K562 (cell line): ENCODE measurements around the gene OVCH2. TPM values are rescaled to one million over a fixed set of nuclear protein-coding genes. Genes with fewer than 3 reads are reported as not detected.

Experiments
- E2F3 ChIP-seq: fragments of 250-450 bp; sonication (Bioruptor Pico); IDR thresholded peaks from 2 replicates; pipeline ENCODE4 v1.4.0; 2020; ENCODE audit warnings: mild to moderate bottlenecking
- JUND ChIP-seq, 2 experiments: IDR thresholded peaks; 2 replicates in 1 of 2; 3 replicates in 1 of 2; pipeline ENCODE4 v1.6.1; 2011; ENCODE audit warnings: borderline replicate concordance in 2 of 2, low read depth in 2 of 2, low read length in 2 of 2, improper control_type of control experiment in 1 of 2, missing biosample characterization in 1 of 2, missing genetic modification characterization in 1 of 2, missing genetic modification reagents in 1 of 2
- NR3C1 ChIP-seq: sonication (generic); formaldehyde crosslinking; IDR thresholded peaks from 2 replicates; pipeline ENCODE4 v1.8.1; 2022; ENCODE audit warnings: missing genetic modification reagents
- RAD21 ChIP-seq, 2 experiments: fragments of 250-450 bp in 1 of 2; fragments of 450-650 bp in 1 of 2; sonication (Bioruptor Pico) in 1 of 2; formaldehyde crosslinking in 1 of 2; IDR thresholded peaks in 1 of 2; conservative IDR thresholded peaks in 1 of 2; 2 replicates each; pipeline versions ENCODE4 v1.4.0 to v1.8.0; 2020 to 2022; ENCODE audit warnings: mild to moderate bottlenecking in 2 of 2, moderate library complexity in 1 of 2
- RB1 ChIP-seq: fragments of 450-650 bp; IDR thresholded peaks from 2 replicates; pipeline ENCODE4 v1.6.1; 2017; ENCODE audit warnings: low read depth, mild to moderate bottlenecking
- SUPT5H ChIP-seq: fragments of 450-650 bp; IDR thresholded peaks from 2 replicates; pipeline ENCODE4 v1.6.1; 2016
- ZC3H8 ChIP-seq: fragments of 450-650 bp; IDR thresholded peaks from 2 replicates; pipeline ENCODE4 v1.6.1; 2017
- ZNF431 ChIP-seq: sonication (generic); formaldehyde crosslinking; IDR thresholded peaks from 2 replicates; pipeline ENCODE4 v1.8.0; 2022; ENCODE audit warnings: mild to moderate bottlenecking, missing genetic modification reagents
- polyA plus RNA-seq, 8 experiments: library from polyadenylated mRNA; depleted of rRNA in 4 of 8; stranded (reverse) in 5 of 8; unstranded in 3 of 8; fragments of >200 nt; fragmentation: Nextera tagmentation in 2 of 8; fragmentation: Illumina TruSeq in 1 of 8; extraction: Ambion mirVana in 2 of 8; extraction: Trizol in 1 of 8; gene quantifications; 2 replicates each; pipeline versions ENCODE4 v1.2.1 to v1.2.3, GENCODE V29; 2011 to 2014; ENCODE audit warnings: inconsistent platforms in 1 of 8, missing spikeins in 1 of 8
- total RNA-seq, 7 experiments: library from RNA; depleted of rRNA in 6 of 7; stranded (reverse); fragments of >200 nt in 6 of 7; fragmentation: Illumina TruSeq in 2 of 7; extraction: Trizol in 2 of 7; gene quantifications; 2 replicates each; pipeline versions ENCODE4 v1.2.1 to v1.2.3, GENCODE V29; 2011 to 2021; ENCODE audit warnings: low replicate concordance in 1 of 7
- TF ChIP-seq, protein P1 (sequence below), 2 experiments: fragments of 450-650 bp; formaldehyde crosslinking in 1 of 2; IDR thresholded peaks; 2 replicates each; pipeline versions ENCODE4 v1.4.0 to v1.6.1; 2014 to 2020; ENCODE audit warnings: mild to moderate bottlenecking in 2 of 2, borderline replicate concordance in 1 of 2, low read depth in 1 of 2
- TF ChIP-seq, protein P2 (sequence below): fragments of 250-450 bp; sonication (Bioruptor Pico); IDR thresholded peaks from 2 replicates; pipeline ENCODE4 v1.8.0; 2021; ENCODE audit warnings: borderline replicate concordance, mild to moderate bottlenecking, moderate library complexity; ENCODE audit not compliant: poor library complexity, severe bottlenecking

The OVCH2 gene
- total and polyA plus RNA-seq, 9 of the 15 experiments (the other 6 are each of a cell fraction or from before 2014, with no cell fraction given) = not detected

DNA sequence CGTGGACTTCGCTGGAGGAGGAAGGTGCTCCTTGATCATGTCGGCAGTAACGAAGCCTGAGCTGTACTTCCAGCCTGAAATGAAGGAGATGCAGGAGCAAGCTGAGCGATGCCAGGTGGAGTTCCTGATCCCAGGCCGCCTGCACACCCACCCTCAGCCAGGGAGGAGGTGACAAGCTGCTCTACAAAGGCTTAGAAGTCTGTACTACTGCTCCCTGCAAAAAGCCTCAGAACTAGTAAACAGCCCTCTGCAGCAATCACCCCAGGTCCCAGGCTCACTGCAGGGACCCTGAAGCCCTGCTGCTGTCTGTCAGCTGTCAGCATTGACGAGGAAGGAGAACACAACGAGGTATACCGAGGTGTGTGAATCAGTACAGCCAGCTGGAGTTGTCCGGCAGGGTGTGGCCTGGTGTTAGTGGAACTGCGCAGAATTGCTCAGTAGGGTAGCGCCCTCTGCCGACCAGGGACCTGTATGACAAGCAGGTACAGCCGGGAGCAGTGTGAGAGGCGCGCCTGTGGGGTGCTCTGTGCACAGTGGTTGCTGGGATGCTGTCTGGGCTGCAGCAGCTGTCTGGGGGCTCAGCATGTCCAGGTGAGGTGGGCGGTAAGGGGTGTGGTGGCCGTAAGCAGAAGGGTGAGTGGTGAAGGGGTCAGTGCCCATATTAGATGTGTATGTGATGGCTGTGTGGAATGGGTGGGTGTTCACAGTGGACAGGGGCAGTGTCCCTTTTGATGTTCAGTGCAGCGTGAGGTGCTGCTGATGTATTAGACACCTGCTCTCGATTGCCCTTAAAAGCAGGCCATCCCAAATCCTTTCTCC is 40.6 kb downstream of the OVCH2 start (continued):
- TF ChIP-seq ZNF431 (CRISPR knock-in tag) (no peak), RB1 (peak; percentile 68; the same call in 1 of the 2 replicates), RAD21 (CRISPR knock-in tag; conservative IDR thresholded peaks at IDR 0.05 in 1 of 2, IDR thresholded peaks at IDR 0.05 in 1 of 2) (peak; percentile 78), JUND (IDR thresholded peaks at IDR 0.05; ENCODE audit: borderline replicate concordance, low read depth, low read length) (0 out of 2 replicates have a peak, but pooled peaks have one; percentile 24), JUND (tag; IDR thresholded peaks at IDR 0.05; ENCODE audit: borderline replicate concordance, low read depth, low read length) (no peak; the same call in 2 of the 3 replicates), NR3C1 (CRISPR knock-in tag) (no peak), ZC3H8 (no peak), E2F3 (no peak), SUPT5H (no peak)
- TF ChIP-seq, protein P1, sequence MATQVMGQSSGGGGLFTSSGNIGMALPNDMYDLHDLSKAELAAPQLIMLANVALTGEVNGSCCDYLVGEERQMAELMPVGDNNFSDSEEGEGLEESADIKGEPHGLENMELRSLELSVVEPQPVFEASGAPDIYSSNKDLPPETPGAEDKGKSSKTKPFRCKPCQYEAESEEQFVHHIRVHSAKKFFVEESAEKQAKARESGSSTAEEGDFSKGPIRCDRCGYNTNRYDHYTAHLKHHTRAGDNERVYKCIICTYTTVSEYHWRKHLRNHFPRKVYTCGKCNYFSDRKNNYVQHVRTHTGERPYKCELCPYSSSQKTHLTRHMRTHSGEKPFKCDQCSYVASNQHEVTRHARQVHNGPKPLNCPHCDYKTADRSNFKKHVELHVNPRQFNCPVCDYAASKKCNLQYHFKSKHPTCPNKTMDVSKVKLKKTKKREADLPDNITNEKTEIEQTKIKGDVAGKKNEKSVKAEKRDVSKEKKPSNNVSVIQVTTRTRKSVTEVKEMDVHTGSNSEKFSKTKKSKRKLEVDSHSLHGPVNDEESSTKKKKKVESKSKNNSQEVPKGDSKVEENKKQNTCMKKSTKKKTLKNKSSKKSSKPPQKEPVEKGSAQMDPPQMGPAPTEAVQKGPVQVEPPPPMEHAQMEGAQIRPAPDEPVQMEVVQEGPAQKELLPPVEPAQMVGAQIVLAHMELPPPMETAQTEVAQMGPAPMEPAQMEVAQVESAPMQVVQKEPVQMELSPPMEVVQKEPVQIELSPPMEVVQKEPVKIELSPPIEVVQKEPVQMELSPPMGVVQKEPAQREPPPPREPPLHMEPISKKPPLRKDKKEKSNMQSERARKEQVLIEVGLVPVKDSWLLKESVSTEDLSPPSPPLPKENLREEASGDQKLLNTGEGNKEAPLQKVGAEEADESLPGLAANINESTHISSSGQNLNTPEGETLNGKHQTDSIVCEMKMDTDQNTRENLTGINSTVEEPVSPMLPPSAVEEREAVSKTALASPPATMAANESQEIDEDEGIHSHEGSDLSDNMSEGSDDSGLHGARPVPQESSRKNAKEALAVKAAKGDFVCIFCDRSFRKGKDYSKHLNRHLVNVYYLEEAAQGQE (IDR thresholded peaks at IDR 0.05; ENCODE audit: borderline replicate concordance) = peak; percentile 58; the same call in 1 of the 2 replicates
- TF ChIP-seq, protein P1 (CRISPR knock-in tag; IDR thresholded peaks at IDR 0.05; ENCODE audit: low read depth) = no peak
- TF ChIP-seq, protein P2, sequence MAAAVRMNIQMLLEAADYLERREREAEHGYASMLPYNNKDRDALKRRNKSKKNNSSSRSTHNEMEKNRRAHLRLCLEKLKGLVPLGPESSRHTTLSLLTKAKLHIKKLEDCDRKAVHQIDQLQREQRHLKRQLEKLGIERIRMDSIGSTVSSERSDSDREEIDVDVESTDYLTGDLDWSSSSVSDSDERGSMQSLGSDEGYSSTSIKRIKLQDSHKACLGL = no peak
- TF ChIP-seq, all 486 proteins: peak for 15
